HepG2 (cell line): ENCODE data around the gene ZNF616. TPM values are rescaled to one million over a fixed set of nuclear protein-coding genes. Genes with fewer than 3 reads are reported as not detected.

Source experiments
- CREB1 ChIP-seq, 2 experiments: fragments of 450-650 bp in 1 of 2; IDR thresholded peaks; 2 replicates each; pipeline ENCODE4 v1.6.1; 2016 to 2017; ENCODE audit warnings: control low read depth in 1 of 2, mild to moderate bottlenecking in 1 of 2, missing compliant biosample characterization in 1 of 2, missing genetic modification characterization in 1 of 2
- ERF ChIP-seq: IDR thresholded peaks from 2 replicates; pipeline ENCODE4 v1.6.1; 2018; ENCODE audit warnings: missing biosample characterization, missing genetic modification reagents
- GABPA ChIP-seq, 2 experiments: IDR thresholded peaks; 2 replicates each; pipeline ENCODE4 v1.6.1; 2011 to 2016; ENCODE audit warnings: low read depth in 2 of 2, low read length in 1 of 2, missing biosample characterization in 1 of 2, missing genetic modification characterization in 1 of 2
- MAZ ChIP-seq, 2 experiments: sonication (generic) in 1 of 2; formaldehyde crosslinking in 1 of 2; IDR thresholded peaks; 2 replicates each; pipeline versions ENCODE4 v1.5.0 to v1.6.1; 2012 to 2020; ENCODE audit warnings: low read depth in 2 of 2, mild to moderate bottlenecking in 2 of 2, borderline replicate concordance in 1 of 2, improper control_type of control experiment in 1 of 2, low read length in 1 of 2, missing genetic modification reagents in 1 of 2, moderate library complexity in 1 of 2
- NFKBIZ ChIP-seq: IDR thresholded peaks from 2 replicates; pipeline ENCODE4 v1.6.1; 2018; ENCODE audit warnings: missing genetic modification reagents, missing compliant biosample characterization
- REPIN1 ChIP-seq: sonication (generic); formaldehyde crosslinking; IDR thresholded peaks from 2 replicates; pipeline ENCODE4 v1.8.0; 2022; ENCODE audit warnings: missing genetic modification reagents, low read depth, mild to moderate bottlenecking, borderline replicate concordance
- SRSF1 ChIP-seq: fragments of 200-400 bp; formaldehyde crosslinking; optimal IDR thresholded peaks from 2 replicates; pipeline ENCODE3; 2017; ENCODE audit warnings: mild to moderate bottlenecking, low read depth, low read length, moderate library complexity
- TCF7 ChIP-seq: sonication (generic); IDR thresholded peaks from 2 replicates; pipeline ENCODE4 v1.6.1; 2016; ENCODE audit warnings: antibody characterized with exemption, low read depth
- ZFP62 ChIP-seq: sonication (generic); formaldehyde crosslinking; IDR thresholded peaks from 2 replicates; pipeline ENCODE4 v1.4.0; 2020; ENCODE audit warnings: missing genetic modification reagents
- ZMAT3 ChIP-seq: sonication (generic); formaldehyde crosslinking; conservative IDR thresholded peaks from 2 replicates; pipeline ENCODE4 v1.7.0; 2021; ENCODE audit warnings: missing genetic modification reagents
- ZNF20 ChIP-seq: sonication (generic); formaldehyde crosslinking; IDR thresholded peaks from 2 replicates; pipeline ENCODE4 v1.4.0; 2020; ENCODE audit warnings: mild to moderate bottlenecking, moderate library complexity, missing genetic modification reagents
- ZNF251 ChIP-seq: sonication (generic); formaldehyde crosslinking; IDR thresholded peaks from 2 replicates; pipeline ENCODE4 v1.9.0; 2021; ENCODE audit warnings: mild to moderate bottlenecking, missing genetic modification reagents
- ZNF672 ChIP-seq: sonication (generic); formaldehyde crosslinking; IDR thresholded peaks from 2 replicates; pipeline ENCODE4 v1.8.1; 2022; ENCODE audit warnings: missing genetic modification reagents
- ZNF792 ChIP-seq: IDR thresholded peaks from 2 replicates; pipeline ENCODE4 v1.6.1; 2016
- ZZZ3 ChIP-seq: sonication (generic); formaldehyde crosslinking; IDR thresholded peaks from 2 replicates; pipeline ENCODE4 v1.4.0; 2020; ENCODE audit warnings: missing genetic modification reagents, mild to moderate bottlenecking, borderline replicate concordance
- polyA plus RNA-seq, 8 experiments: library from polyadenylated mRNA; depleted of rRNA in 3 of 8; stranded (reverse) in 7 of 8; unstranded in 1 of 8; fragments of >200 nt; fragmentation: Illumina TruSeq in 4 of 8; extraction: Trizol in 4 of 8; gene quantifications; 2 replicates each; pipeline versions ENCODE4 v1.2.1 to v1.2.3, GENCODE V29; 2011 to 2016; ENCODE audit warnings: low read depth in 4 of 8, missing spikeins in 1 of 8, mixed read lengths in 1 of 8; ENCODE audit not compliant: insufficient read depth in 1 of 8
- total RNA-seq, 5 experiments: library from RNA; depleted of rRNA; stranded (reverse); fragments of >200 nt; fragmentation: Illumina TruSeq; extraction: Trizol; gene quantifications; 2 replicates each; pipeline ENCODE4 v1.2.3, GENCODE V29; 2016; ENCODE audit warnings: low read depth in 1 of 5
- TF ChIP-seq, protein P1 (sequence below): sonication (generic); formaldehyde crosslinking; conservative IDR thresholded peaks from 2 replicates; pipeline ENCODE4 v1.4.0; 2020; ENCODE audit warnings: mild to moderate bottlenecking, missing genetic modification reagents, moderate library complexity
- TF ChIP-seq, protein P2 (sequence below): sonication (generic); IDR thresholded peaks from 2 replicates; pipeline ENCODE4 v1.6.1; 2016; ENCODE audit warnings: low read depth, borderline replicate concordance
- TF ChIP-seq, protein P3 (sequence below): sonication (generic); formaldehyde crosslinking; IDR thresholded peaks from 2 replicates; pipeline ENCODE4 v1.4.0; 2020; ENCODE audit warnings: missing genetic modification reagents
- TF ChIP-seq, protein P4 (sequence below): sonication (generic); formaldehyde crosslinking; conservative IDR thresholded peaks from 2 replicates; pipeline ENCODE4 v1.8.0; 2022; ENCODE audit warnings: low read depth, missing genetic modification reagents
- TF ChIP-seq, protein P5 (sequence below): sonication (generic); formaldehyde crosslinking; IDR thresholded peaks from 2 replicates; pipeline ENCODE4 v1.8.1; 2023; ENCODE audit warnings: missing genetic modification reagents, inconsistent platforms, borderline replicate concordance

Gene ZNF616
- total and polyA plus RNA-seq, 2 of the 13 experiments (the other 11 are each of a cell fraction or from before 2014, with no cell fraction given) = 2.2 to 10.4 TPM

DNA sequence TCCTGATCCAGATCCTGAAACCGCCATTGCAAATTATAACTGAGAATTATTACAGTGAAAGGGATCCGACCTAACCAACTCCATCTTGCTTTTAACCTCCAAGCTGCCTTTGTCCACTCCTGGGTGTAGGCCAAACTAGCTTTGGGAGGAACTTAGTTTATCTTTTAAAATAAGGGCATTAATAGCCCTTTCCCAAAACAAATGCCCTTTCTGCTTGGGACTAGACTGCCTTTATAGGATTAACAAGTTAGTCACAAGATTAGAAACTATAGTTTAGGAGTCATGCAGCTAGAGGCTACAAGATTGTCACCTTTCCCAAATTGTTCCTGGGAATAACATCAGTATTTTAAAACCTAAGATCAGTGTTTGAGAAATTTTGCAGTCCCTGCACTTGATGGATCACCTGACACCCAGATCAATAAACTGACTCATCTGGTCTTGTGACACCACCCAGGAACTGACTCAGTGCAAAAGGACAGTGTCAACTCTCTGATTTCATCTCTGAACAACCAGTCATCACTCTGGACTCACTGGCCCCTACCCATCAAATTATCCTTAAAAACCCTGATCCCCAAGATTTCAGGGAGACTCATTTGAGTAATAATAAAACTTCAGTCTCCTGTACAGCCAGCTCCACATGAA lies 40.1 kb downstream of the ZNF616 start (continued):
- TF ChIP-seq, protein P1, sequence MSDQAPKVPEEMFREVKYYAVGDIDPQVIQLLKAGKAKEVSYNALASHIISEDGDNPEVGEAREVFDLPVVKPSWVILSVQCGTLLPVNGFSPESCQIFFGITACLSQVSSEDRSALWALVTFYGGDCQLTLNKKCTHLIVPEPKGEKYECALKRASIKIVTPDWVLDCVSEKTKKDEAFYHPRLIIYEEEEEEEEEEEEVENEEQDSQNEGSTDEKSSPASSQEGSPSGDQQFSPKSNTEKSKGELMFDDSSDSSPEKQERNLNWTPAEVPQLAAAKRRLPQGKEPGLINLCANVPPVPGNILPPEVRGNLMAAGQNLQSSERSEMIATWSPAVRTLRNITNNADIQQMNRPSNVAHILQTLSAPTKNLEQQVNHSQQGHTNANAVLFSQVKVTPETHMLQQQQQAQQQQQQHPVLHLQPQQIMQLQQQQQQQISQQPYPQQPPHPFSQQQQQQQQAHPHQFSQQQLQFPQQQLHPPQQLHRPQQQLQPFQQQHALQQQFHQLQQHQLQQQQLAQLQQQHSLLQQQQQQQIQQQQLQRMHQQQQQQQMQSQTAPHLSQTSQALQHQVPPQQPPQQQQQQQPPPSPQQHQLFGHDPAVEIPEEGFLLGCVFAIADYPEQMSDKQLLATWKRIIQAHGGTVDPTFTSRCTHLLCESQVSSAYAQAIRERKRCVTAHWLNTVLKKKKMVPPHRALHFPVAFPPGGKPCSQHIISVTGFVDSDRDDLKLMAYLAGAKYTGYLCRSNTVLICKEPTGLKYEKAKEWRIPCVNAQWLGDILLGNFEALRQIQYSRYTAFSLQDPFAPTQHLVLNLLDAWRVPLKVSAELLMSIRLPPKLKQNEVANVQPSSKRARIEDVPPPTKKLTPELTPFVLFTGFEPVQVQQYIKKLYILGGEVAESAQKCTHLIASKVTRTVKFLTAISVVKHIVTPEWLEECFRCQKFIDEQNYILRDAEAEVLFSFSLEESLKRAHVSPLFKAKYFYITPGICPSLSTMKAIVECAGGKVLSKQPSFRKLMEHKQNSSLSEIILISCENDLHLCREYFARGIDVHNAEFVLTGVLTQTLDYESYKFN = no peak
- TF ChIP-seq TCF7 (no peak), REPIN1 (CRISPR knock-in tag) (no peak), ZMAT3 (CRISPR knock-in tag) (no peak), GABPA (IDR thresholded peaks at IDR 0.05; ENCODE audit: low read depth, low read length) (no peak), GABPA (CRISPR knock-in tag; IDR thresholded peaks at IDR 0.05; ENCODE audit: low read depth) (no peak), NFKBIZ (CRISPR knock-in tag) (no peak), MAZ (IDR thresholded peaks at IDR 0.05; ENCODE audit: borderline replicate concordance, low read depth, low read length) (no peak), MAZ (CRISPR knock-in tag; IDR thresholded peaks at IDR 0.05; ENCODE audit: low read depth) (no peak), ZFP62 (no peak), CREB1 (IDR thresholded peaks at IDR 0.05) (no peak), CREB1 (CRISPR knock-in tag; IDR thresholded peaks at IDR 0.05) (no peak), SRSF1 (no peak), ZNF20 (no peak), ZNF251 (no peak), ZNF672 (CRISPR knock-in tag) (no peak), ZNF792 (CRISPR knock-in tag) (no peak), ERF (CRISPR knock-in tag) (no peak), ZZZ3 (CRISPR knock-in tag) (no peak)
- TF ChIP-seq, protein P2, sequence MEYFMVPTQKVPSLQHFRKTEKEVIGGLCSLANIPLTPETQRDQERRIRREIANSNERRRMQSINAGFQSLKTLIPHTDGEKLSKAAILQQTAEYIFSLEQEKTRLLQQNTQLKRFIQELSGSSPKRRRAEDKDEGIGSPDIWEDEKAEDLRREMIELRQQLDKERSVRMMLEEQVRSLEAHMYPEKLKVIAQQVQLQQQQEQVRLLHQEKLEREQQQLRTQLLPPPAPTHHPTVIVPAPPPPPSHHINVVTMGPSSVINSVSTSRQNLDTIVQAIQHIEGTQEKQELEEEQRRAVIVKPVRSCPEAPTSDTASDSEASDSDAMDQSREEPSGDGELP = peak; percentile 46; the same call in 1 of the 2 replicates
- TF ChIP-seq, protein P3, sequence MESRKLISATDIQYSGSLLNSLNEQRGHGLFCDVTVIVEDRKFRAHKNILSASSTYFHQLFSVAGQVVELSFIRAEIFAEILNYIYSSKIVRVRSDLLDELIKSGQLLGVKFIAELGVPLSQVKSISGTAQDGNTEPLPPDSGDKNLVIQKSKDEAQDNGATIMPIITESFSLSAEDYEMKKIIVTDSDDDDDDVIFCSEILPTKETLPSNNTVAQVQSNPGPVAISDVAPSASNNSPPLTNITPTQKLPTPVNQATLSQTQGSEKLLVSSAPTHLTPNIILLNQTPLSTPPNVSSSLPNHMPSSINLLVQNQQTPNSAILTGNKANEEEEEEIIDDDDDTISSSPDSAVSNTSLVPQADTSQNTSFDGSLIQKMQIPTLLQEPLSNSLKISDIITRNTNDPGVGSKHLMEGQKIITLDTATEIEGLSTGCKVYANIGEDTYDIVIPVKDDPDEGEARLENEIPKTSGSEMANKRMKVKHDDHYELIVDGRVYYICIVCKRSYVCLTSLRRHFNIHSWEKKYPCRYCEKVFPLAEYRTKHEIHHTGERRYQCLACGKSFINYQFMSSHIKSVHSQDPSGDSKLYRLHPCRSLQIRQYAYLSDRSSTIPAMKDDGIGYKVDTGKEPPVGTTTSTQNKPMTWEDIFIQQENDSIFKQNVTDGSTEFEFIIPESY (CRISPR knock-in tag) = no peak
- TF ChIP-seq, protein P4, sequence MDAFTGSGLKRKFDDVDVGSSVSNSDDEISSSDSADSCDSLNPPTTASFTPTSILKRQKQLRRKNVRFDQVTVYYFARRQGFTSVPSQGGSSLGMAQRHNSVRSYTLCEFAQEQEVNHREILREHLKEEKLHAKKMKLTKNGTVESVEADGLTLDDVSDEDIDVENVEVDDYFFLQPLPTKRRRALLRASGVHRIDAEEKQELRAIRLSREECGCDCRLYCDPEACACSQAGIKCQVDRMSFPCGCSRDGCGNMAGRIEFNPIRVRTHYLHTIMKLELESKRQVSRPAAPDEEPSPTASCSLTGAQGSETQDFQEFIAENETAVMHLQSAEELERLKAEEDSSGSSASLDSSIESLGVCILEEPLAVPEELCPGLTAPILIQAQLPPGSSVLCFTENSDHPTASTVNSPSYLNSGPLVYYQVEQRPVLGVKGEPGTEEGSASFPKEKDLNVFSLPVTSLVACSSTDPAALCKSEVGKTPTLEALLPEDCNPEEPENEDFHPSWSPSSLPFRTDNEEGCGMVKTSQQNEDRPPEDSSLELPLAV (CRISPR knock-in tag) = no peak
- TF ChIP-seq, protein P5, sequence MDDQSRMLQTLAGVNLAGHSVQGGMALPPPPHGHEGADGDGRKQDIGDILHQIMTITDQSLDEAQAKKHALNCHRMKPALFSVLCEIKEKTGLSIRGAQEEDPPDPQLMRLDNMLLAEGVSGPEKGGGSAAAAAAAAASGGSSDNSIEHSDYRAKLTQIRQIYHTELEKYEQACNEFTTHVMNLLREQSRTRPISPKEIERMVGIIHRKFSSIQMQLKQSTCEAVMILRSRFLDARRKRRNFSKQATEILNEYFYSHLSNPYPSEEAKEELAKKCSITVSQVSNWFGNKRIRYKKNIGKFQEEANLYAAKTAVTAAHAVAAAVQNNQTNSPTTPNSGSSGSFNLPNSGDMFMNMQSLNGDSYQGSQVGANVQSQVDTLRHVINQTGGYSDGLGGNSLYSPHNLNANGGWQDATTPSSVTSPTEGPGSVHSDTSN (CRISPR knock-in tag) = no peak
